ENCODE data around the gene SP8.

SP8 gene

DNA sequence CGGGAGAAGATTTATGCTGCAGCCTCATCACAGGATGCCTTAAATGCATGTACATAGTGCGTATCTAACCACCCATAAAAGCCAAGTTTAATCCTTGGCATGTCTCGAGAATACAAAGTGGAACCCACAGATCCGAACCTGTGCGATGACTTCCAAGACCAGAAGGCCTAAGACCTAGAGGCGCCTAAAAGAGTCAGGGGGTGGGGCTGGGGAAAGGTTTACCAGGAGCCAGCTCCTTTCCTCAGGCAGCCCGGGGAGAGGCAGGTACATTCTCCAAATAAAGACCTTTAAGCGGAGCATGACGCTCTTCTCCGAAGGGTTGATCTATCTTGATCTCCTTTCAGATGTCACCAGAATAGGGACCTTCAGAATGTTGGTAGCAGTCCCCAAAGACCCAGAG lies 9.7 kb downstream of the SP8 start:
- no peak overlapping the region for H3K4me3 ChIP-seq
- no peaks in the 10 kb centered on the region for H3K4me1 ChIP-seq
- H3K27ac ChIP-seq = no peak overlapping the region
- H3K9me3 ChIP-seq = peaks cover 32% of the 10 kb centered on the region
- H3K9ac ChIP-seq = no peak overlapping the region
- H3K27me3 ChIP-seq = peaks cover 77% of the 10 kb centered on the region
- H4K20me1 ChIP-seq = peaks cover 49% of the 10 kb centered on the region; the same call in 1 of the 2 replicates
- no peaks in the 10 kb centered on the region for H3K36me3 ChIP-seq
- no peak overlapping the region for H3K4me2 ChIP-seq
- no peak for TF ChIP-seq Cebpa-rat (IDR thresholded peaks at IDR 0.05)

- Histone ChIP-seq H3K27ac (no peak overlapping the region), H3K9me3 (peaks cover 32% of the 10 kb centered on the region), H3K4me1 (no peaks in the 10 kb centered on the region), H3K36me3 (no peaks in the 10 kb centered on the region), H3K4me2 (no peak overlapping the region), H4K20me1 (peaks cover 49% of the 10 kb centered on the region; the same call in 1 of the 2 replicates), H3K27me3 (peaks cover 71% of the 10 kb centered on the region), H3K9ac (no peak overlapping the region), H3K4me3 (no peak overlapping the region)
- TF ChIP-seq Cebpa-rat (IDR thresholded peaks at IDR 0.05) = no peak
Observed at GRCh38 chr7:20776214-20776911, 10.3 kb downstream of the SP8 start.

GRCh38 chr7:20754001-20754400 lies 32.7 kb downstream of the SP8 start:
- H3K4me2 ChIP-seq = no peak overlapping the region
- no peak overlapping the region for H3K27ac ChIP-seq
- no peaks in the 10 kb centered on the region for H3K36me3 ChIP-seq
- no peak overlapping the region for H3K4me3 ChIP-seq
- H3K4me1 ChIP-seq = no peaks in the 10 kb centered on the region
- no peaks in the 10 kb centered on the region for H3K27me3 ChIP-seq
- no peaks in the 10 kb centered on the region for H4K20me1 ChIP-seq
- H3K9me3 ChIP-seq = peaks cover 3% of the 10 kb centered on the region; the same call in 1 of the 2 replicates
- H3K9ac ChIP-seq = no peak overlapping the region
- TF ChIP-seq Cebpa-rat (IDR thresholded peaks at IDR 0.05) = no peak

DNA sequence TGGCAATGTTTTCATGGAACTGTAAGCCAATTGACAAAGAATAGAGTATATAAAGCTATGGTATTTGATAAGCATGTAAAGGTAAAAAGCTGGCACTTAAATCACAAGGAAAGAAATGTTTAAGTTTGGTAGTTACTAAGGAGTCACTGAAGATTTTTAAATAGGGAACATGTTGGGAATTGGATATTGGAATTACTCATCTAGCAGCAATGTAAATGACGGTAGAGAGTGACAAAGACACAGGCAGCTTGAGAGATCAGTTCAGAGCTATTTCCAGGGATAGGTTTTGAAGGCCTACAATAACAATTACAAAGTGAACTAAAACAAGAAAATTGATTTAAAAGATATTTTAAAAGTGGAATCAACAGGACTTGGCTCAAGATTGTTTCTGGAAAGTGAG lies 36.8 kb downstream of the SP8 start:
- Histone ChIP-seq H3K4me3 (no peak overlapping the region), H3K36me3 (no peaks in the 10 kb centered on the region), H3K27ac (no peak overlapping the region), H3K27me3 (no peaks in the 10 kb centered on the region), H3K9ac (no peak overlapping the region), H3K4me1 (no peaks in the 10 kb centered on the region), H3K4me2 (no peak overlapping the region), H3K9me3 (peaks cover 3% of the 10 kb centered on the region; the same call in 1 of the 2 replicates), H4K20me1 (no peaks in the 10 kb centered on the region)
- no peak for TF ChIP-seq Cebpa-rat (IDR thresholded peaks at IDR 0.05)

- no peak overlapping the region for H3K9ac ChIP-seq
- H3K4me1 ChIP-seq = no peaks in the 10 kb centered on the region
- H3K27me3 ChIP-seq = no peaks in the 10 kb centered on the region
- no peaks in the 10 kb centered on the region for H4K20me1 ChIP-seq
- peaks cover 3% of the 10 kb centered on the region; the same call in 1 of the 2 replicates for H3K9me3 ChIP-seq
- no peak overlapping the region for H3K4me2 ChIP-seq
- TF ChIP-seq Cebpa-rat (IDR thresholded peaks at IDR 0.05) = no peak
- H3K4me3 ChIP-seq = no peak overlapping the region
- no peaks in the 10 kb centered on the region for H3K36me3 ChIP-seq
- no peak overlapping the region for H3K27ac ChIP-seq
Observed at GRCh38 chr7:20748853-20749252, 37.8 kb downstream of the SP8 start.

GRCh38 chr7:20747001-20747400 lies 39.7 kb downstream of the SP8 start:
- Histone ChIP-seq H3K4me3 (no peak overlapping the region), H3K4me2 (no peak overlapping the region), H3K27me3 (no peaks in the 10 kb centered on the region), H4K20me1 (no peaks in the 10 kb centered on the region), H3K36me3 (no peaks in the 10 kb centered on the region), H3K27ac (no peak overlapping the region), H3K4me1 (no peaks in the 10 kb centered on the region), H3K9me3 (peaks cover 3% of the 10 kb centered on the region; the same call in 1 of the 2 replicates), H3K9ac (no peak overlapping the region)
- TF ChIP-seq Cebpa-rat (IDR thresholded peaks at IDR 0.05) = no peak

DNA sequence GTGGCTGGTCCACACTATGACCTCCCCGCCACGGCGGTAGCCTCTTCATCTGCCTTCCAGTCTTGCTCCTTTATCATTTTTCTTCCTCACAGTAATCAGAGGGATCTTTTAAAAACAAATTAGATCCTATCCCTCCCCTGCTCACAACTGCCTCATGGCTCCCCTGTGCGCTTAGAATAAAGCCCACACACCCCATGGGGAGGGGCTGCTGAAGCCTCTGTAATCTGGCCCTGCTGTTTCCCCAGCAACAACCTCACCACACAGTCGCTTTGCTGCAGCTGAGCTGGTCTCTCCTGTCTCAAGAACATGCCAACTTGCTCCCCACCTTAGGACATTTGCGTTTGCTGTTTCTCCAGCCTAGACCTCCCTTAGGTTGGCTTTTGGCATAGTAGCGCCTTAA lies 41.0 kb downstream of the SP8 start:
- H3K36me3 ChIP-seq = no peaks in the 10 kb centered on the region
- H3K4me3 ChIP-seq = no peak overlapping the region
- H3K4me1 ChIP-seq = no peaks in the 10 kb centered on the region
- no peak overlapping the region for H3K27ac ChIP-seq
- no peak overlapping the region for H3K4me2 ChIP-seq
- peaks cover 1% of the 10 kb centered on the region; the same call in 1 of the 2 replicates for H3K9me3 ChIP-seq
- TF ChIP-seq Cebpa-rat (IDR thresholded peaks at IDR 0.05) = no peak
- no peaks in the 10 kb centered on the region for H3K27me3 ChIP-seq
- H3K9ac ChIP-seq = no peak overlapping the region
- no peaks in the 10 kb centered on the region for H4K20me1 ChIP-seq

- H3K4me2 ChIP-seq = no peak overlapping the region
- no peak overlapping the region for H3K4me3 ChIP-seq
- no peak overlapping the region for H3K27ac ChIP-seq
- no peaks in the 10 kb centered on the region for H4K20me1 ChIP-seq
- no peaks in the 10 kb centered on the region for H3K36me3 ChIP-seq
- no peaks in the 10 kb centered on the region for H3K9me3 ChIP-seq
- no peaks in the 10 kb centered on the region for H3K27me3 ChIP-seq
- no peak overlapping the region for H3K9ac ChIP-seq
- no peaks in the 10 kb centered on the region for H3K4me1 ChIP-seq
- no peak for TF ChIP-seq Cebpa-rat (IDR thresholded peaks at IDR 0.05)
Observed at GRCh38 chr7:20744954-20745446, 41.7 kb downstream of the SP8 start.

DNA sequence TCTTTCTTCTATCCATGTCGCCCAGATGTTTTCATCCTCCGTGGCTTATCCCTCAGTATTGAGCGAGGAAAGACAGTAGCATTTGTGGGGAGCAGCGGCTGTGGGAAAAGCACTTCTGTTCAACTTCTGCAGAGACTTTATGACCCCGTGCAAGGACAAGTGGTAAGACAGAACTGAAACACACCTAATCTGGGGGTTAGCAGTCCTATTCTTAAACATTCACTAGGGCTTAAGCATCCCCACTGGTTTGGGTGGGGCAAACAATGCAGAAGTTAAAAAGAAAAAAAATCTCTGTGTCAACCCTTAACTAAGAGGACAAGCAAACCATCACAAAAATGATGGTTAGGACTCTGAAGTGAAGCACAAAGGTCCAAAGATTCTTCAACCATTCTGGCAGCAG lies 43.8 kb downstream of the SP8 start:
- H3K9ac ChIP-seq = no peak overlapping the region

GRCh38 chr7:20741801-20742200 lies 44.9 kb downstream of the SP8 start:
- H3K27ac ChIP-seq = no peak overlapping the region
- H3K4me2 ChIP-seq = no peak overlapping the region
- TF ChIP-seq Cebpa-rat (IDR thresholded peaks at IDR 0.05) = no peak
- no peaks in the 10 kb centered on the region for H3K9me3 ChIP-seq
- no peaks in the 10 kb centered on the region for H3K36me3 ChIP-seq
- no peaks in the 10 kb centered on the region for H3K27me3 ChIP-seq
- H3K4me1 ChIP-seq = no peaks in the 10 kb centered on the region
- no peak overlapping the region for H3K9ac ChIP-seq
- no peak overlapping the region for H3K4me3 ChIP-seq
- H4K20me1 ChIP-seq = no peaks in the 10 kb centered on the region

More for the DNA sequence above, 43.8 kb downstream of the SP8 start:
- no peaks in the 10 kb centered on the region for H3K36me3 ChIP-seq
- no peak overlapping the region for H3K4me2 ChIP-seq
- H3K27ac ChIP-seq = no peak overlapping the region
- no peak overlapping the region for H3K4me3 ChIP-seq
- no peak for TF ChIP-seq Cebpa-rat (IDR thresholded peaks at IDR 0.05)
- no peaks in the 10 kb centered on the region for H3K9me3 ChIP-seq
- no peaks in the 10 kb centered on the region for H3K4me1 ChIP-seq
- no peaks in the 10 kb centered on the region for H3K27me3 ChIP-seq
- H4K20me1 ChIP-seq = no peaks in the 10 kb centered on the region

Data from BLaER1 (cell line).